HEK293 (cell line): ENCODE data around the gene SUGP1.

ENCODE experiments used
- CTCF ChIA-PET: fragments of 350-600 bp; formaldehyde crosslinking; extraction: SDS; loops from one replicate; lab custom pipeline; 2021; ENCODE audit warnings: antibody characterized with exemption; lab: Yijun Ruan, JAX
- POLR2A ChIA-PET: fragments of 300-600 bp; formaldehyde crosslinking; extraction: SDS; loops from one replicate; lab custom pipeline; 2020; ENCODE audit warnings: antibody characterized with exemption, inconsistent platforms; lab: Yijun Ruan, JAX
- H3K27ac ChIP-seq: fragments of 200-500 bp; sonication (Bioruptor generic); 2 replicates; pipeline ENCODE4 v1.5.1; 2014; ENCODE audit warnings: low read depth, low read length, control low read depth, inconsistent platforms; ENCODE audit errors: extremely low read depth
- H3K36me3 ChIP-seq, 2 experiments: fragments of 200-500 bp in 1 of 2; sonication (Bioruptor generic) in 1 of 2; 1 replicate in 1 of 2; 2 replicates in 1 of 2; pipeline ENCODE4 v1.5.1; 2014 to 2017; ENCODE audit warnings: inconsistent platforms in 2 of 2, low read length in 2 of 2; ENCODE audit not compliant: control insufficient read depth in 2 of 2, insufficient read depth in 1 of 2
- H3K4me1 ChIP-seq: fragments of 200-500 bp; sonication (Bioruptor generic); 2 replicates; pipeline ENCODE4 v1.5.1; 2014; ENCODE audit warnings: mild to moderate bottlenecking, low read length, inconsistent platforms; ENCODE audit not compliant: control insufficient read depth, insufficient read depth
- H3K4me3 ChIP-seq: 2 replicates; pipeline ENCODE4 v1.5.1; 2011; ENCODE audit warnings: low read depth, mild to moderate bottlenecking, control low read depth, low read length, moderate library complexity
- H3K9me3 ChIP-seq: fragments of 200-500 bp; sonication (Bioruptor generic); 2 replicates; pipeline ENCODE4 v1.5.1; 2014; ENCODE audit warnings: low read depth, low read length, inconsistent platforms; ENCODE audit not compliant: control insufficient read depth, insufficient read depth
- EGR2 ChIP-seq: fragments of 450-650 bp; formaldehyde crosslinking; IDR thresholded peaks from 2 replicates; pipeline ENCODE4 v1.5.1; 2016; ENCODE audit warnings: low read depth, missing biosample characterization, missing genetic modification characterization
- KLF8 ChIP-seq: fragments of 450-650 bp; formaldehyde crosslinking; IDR thresholded peaks from 2 replicates; pipeline ENCODE4 v1.5.1; 2016; ENCODE audit warnings: missing biosample characterization, missing genetic modification characterization
- KLF9 ChIP-seq: fragments of 450-650 bp; formaldehyde crosslinking; IDR thresholded peaks from 2 replicates; pipeline ENCODE4 v1.5.1; 2016; ENCODE audit warnings: missing biosample characterization, missing genetic modification characterization, low read depth
- PRDM1 ChIP-seq: fragments of 450-650 bp; formaldehyde crosslinking; IDR thresholded peaks from 2 replicates; pipeline ENCODE4; 2016; ENCODE audit warnings: missing biosample characterization, missing genetic modification characterization
- SP2 ChIP-seq: fragments of 450-650 bp; formaldehyde crosslinking; IDR thresholded peaks from 2 replicates; pipeline ENCODE4 v1.5.1; 2016; ENCODE audit warnings: missing biosample characterization, missing genetic modification characterization
- ZBTB8A ChIP-seq: fragments of 450-650 bp; formaldehyde crosslinking; IDR thresholded peaks from 2 replicates; pipeline ENCODE4 v1.5.1; 2016; ENCODE audit warnings: missing biosample characterization, missing genetic modification characterization
- ZEB2 ChIP-seq: fragments of 450-650 bp; formaldehyde crosslinking; IDR thresholded peaks from 2 replicates; pipeline ENCODE4 v1.5.1; 2016; ENCODE audit warnings: missing biosample characterization, missing genetic modification characterization
- ZFHX2 ChIP-seq: fragments of 450-650 bp; formaldehyde crosslinking; conservative IDR thresholded peaks from 2 replicates; pipeline ENCODE4 v1.5.1; 2016; ENCODE audit warnings: missing biosample characterization, missing genetic modification characterization
- ZNF155 ChIP-seq: fragments of 450-650 bp; formaldehyde crosslinking; IDR thresholded peaks from 2 replicates; pipeline ENCODE4 v1.5.1; 2016; ENCODE audit warnings: missing biosample characterization, missing genetic modification characterization
- ZNF19 ChIP-seq: fragments of 450-650 bp; formaldehyde crosslinking; IDR thresholded peaks from 2 replicates; pipeline ENCODE4; 2016; ENCODE audit warnings: missing biosample characterization, missing genetic modification characterization, low read depth
- ZNF302 ChIP-seq: fragments of 450-650 bp; formaldehyde crosslinking; IDR thresholded peaks from 2 replicates; pipeline ENCODE4 v1.5.1; 2016; ENCODE audit warnings: missing biosample characterization, missing genetic modification characterization, low read depth
- ZNF362 ChIP-seq: fragments of 450-650 bp; formaldehyde crosslinking; IDR thresholded peaks from 2 replicates; pipeline ENCODE4 v1.5.1; 2016; ENCODE audit warnings: missing biosample characterization, missing genetic modification characterization
- ZNF366 ChIP-seq: fragments of 450-650 bp; formaldehyde crosslinking; conservative IDR thresholded peaks from 2 replicates; pipeline ENCODE4 v1.5.1; 2016; ENCODE audit warnings: missing biosample characterization, missing genetic modification characterization
- ZNF501 ChIP-seq: fragments of 450-650 bp; formaldehyde crosslinking; IDR thresholded peaks from 2 replicates; pipeline ENCODE4 v1.5.1; 2016; ENCODE audit warnings: missing biosample characterization, missing genetic modification characterization
- ZNF610 ChIP-seq: fragments of 450-650 bp; formaldehyde crosslinking; IDR thresholded peaks from 2 replicates; pipeline ENCODE4 v1.5.1; 2016; ENCODE audit warnings: missing biosample characterization, missing genetic modification characterization, borderline replicate concordance
- ZNF626 ChIP-seq: fragments of 450-650 bp; sonication (Bioruptor Pico); formaldehyde crosslinking; IDR thresholded peaks from 2 replicates; pipeline ENCODE4 v1.5.1; 2018; ENCODE audit warnings: missing biosample characterization, missing genetic modification characterization, inconsistent platforms
- ZNF645 ChIP-seq: fragments of 450-650 bp; formaldehyde crosslinking; IDR thresholded peaks from 2 replicates; pipeline ENCODE4; 2016; ENCODE audit warnings: missing biosample characterization, missing genetic modification characterization
- ZNF658 ChIP-seq: fragments of 450-650 bp; formaldehyde crosslinking; IDR thresholded peaks from 2 replicates; pipeline ENCODE4; 2016; ENCODE audit warnings: missing biosample characterization, missing genetic modification characterization
- ZNF830 ChIP-seq: fragments of 450-650 bp; IDR thresholded peaks from 2 replicates; pipeline ENCODE4 v1.5.0; 2018; ENCODE audit warnings: missing biosample characterization, missing genetic modification characterization, low read depth, mild to moderate bottlenecking, moderate library complexity
- ZNF843 ChIP-seq: fragments of 450-650 bp; formaldehyde crosslinking; IDR thresholded peaks from 2 replicates; pipeline ENCODE4 v1.5.1; 2016; ENCODE audit warnings: missing biosample characterization, missing genetic modification characterization
- ZSCAN5A ChIP-seq: fragments of 450-650 bp; formaldehyde crosslinking; IDR thresholded peaks from 2 replicates; pipeline ENCODE4 v1.5.1; 2016; ENCODE audit warnings: missing biosample characterization, missing genetic modification characterization

SUGP1 gene

GRCh38 chr19:19347401-19348110, 27.2 kb upstream of the SUGP1 start:
- peaks cover 25 to 86% of the 10 kb centered on the region in 2 experiments; a peak in 2 of 3 replicates for H3K36me3 ChIP-seq
- no peak overlapping the region for H3K4me3 ChIP-seq
- H3K4me1 ChIP-seq = no peaks in the 10 kb centered on the region
- TF ChIP-seq PRDM1 (tag by site-specific recombination) = no peak
- TF ChIP-seq ZNF626 (tag by site-specific recombination) = no peak
- no peak for TF ChIP-seq ZSCAN5A (tag by site-specific recombination)
- TF ChIP-seq KLF8 = no peak
- no peak for TF ChIP-seq ZNF302 (tag by site-specific recombination)
- no peak for TF ChIP-seq ZNF610 (tag by site-specific recombination)
- POLR2A ChIA-PET = no interaction called here
- H3K9me3 ChIP-seq = no peaks in the 10 kb centered on the region
- CTCF ChIA-PET = no interaction called here
- no peak overlapping the region for H3K27ac ChIP-seq

- Histone ChIP-seq H3K4me3 (no peak overlapping the region), H3K4me1 (no peaks in the 10 kb centered on the region)
- 0 out of 2 replicates have a peak, but pooled peaks have one; percentile 11 for TF ChIP-seq EGR2 (tag by site-specific recombination)
- no peak for TF ChIP-seq ZNF155 (tag by site-specific recombination)
- 0 out of 2 replicates have a peak, but pooled peaks have one; percentile 13 for TF ChIP-seq ZFHX2 (tag by site-specific recombination)
- no peak for TF ChIP-seq KLF9
- TF ChIP-seq ZNF843 = no peak
- TF ChIP-seq, all 188 proteins: peak for 2
- ChIA-PET POLR2A (no interaction called here), CTCF (interaction anchor here (0.5 kb wide), 1 partner anchor 21 kb away, joined by 3 read pairs; no protein-coding TSS in a partner anchor)
- H3K9me3 ChIP-seq = no peaks in the 10 kb centered on the region
- peaks cover 14 to 87% of the 10 kb centered on the region in 2 experiments; a peak in 2 of 3 replicates for H3K36me3 ChIP-seq
- H3K27ac ChIP-seq = no peak overlapping the region
Observed at GRCh38 chr19:19345970-19346369, 25.7 kb upstream of the SUGP1 start.

- Histone ChIP-seq H3K4me1 (no peaks in the 10 kb centered on the region), H3K36me3 (peaks cover 9 to 91% of the 10 kb centered on the region in 2 experiments; a peak in 2 of 3 replicates), H3K9me3 (no peaks in the 10 kb centered on the region), H3K4me3 (no peak overlapping the region), H3K27ac (no peak overlapping the region)
- no peak for TF ChIP-seq ZEB2 (tag by site-specific recombination)
- no peak for TF ChIP-seq ZNF626 (tag by site-specific recombination)
- TF ChIP-seq ZNF645 = no peak
- no peak for TF ChIP-seq SP2
- CTCF ChIA-PET = interaction anchor here (0.7 kb wide), 1 partner anchor 81 kb away, joined by 3 read pairs; no protein-coding TSS in a partner anchor
- POLR2A ChIA-PET = no interaction called here
Observed at GRCh38 chr19:19345232-19345631, 24.9 kb upstream of the SUGP1 start.

- Histone ChIP-seq H3K9me3 (no peaks in the 10 kb centered on the region), H3K36me3 (peaks cover 12 to 89% of the 10 kb centered on the region in 2 experiments; a peak in 2 of 3 replicates), H3K4me3 (no peak overlapping the region), H3K4me1 (no peaks in the 10 kb centered on the region), H3K27ac (no peak overlapping the region)
- ChIA-PET POLR2A (interaction anchor here (0.7 kb wide), 1 partner anchor 164 kb away, joined by 3 read pairs; no protein-coding TSS in a partner anchor), CTCF (interaction anchor here (1.0 to 1.8 kb wide), 5 partner anchors 18 to 292 kb away, joined by 5 to 10 read pairs (median 6); no protein-coding TSS in a partner anchor)
- TF ChIP-seq ZNF366 (tag by site-specific recombination) = no peak
- no peak for TF ChIP-seq ZBTB8A
- TF ChIP-seq ZNF658 (tag by site-specific recombination) = no peak
- no peak for TF ChIP-seq ZNF362 (tag by site-specific recombination)
- no peak for TF ChIP-seq ZNF830 (tag by site-specific recombination)
- no peak for TF ChIP-seq ZNF19
- no peak for TF ChIP-seq ZNF501 (tag by site-specific recombination)
- no peak for TF ChIP-seq ZNF610 (tag by site-specific recombination)
Observed at GRCh38 chr19:19343762-19344161, 23.5 kb upstream of the SUGP1 start.
